HG03439 (cell line): ENCODE results near the gene KRT76.

Source experiments
- ATAC-seq: cut with Tn5 transposase; IDR thresholded peaks from one replicate; pipeline ENCODE4 v1.9.1; 2021; ENCODE audit warnings: mild to moderate bottlenecking, moderate library complexity; ENCODE audit not compliant: unreplicated experiment

Gene KRT76

DNA sequence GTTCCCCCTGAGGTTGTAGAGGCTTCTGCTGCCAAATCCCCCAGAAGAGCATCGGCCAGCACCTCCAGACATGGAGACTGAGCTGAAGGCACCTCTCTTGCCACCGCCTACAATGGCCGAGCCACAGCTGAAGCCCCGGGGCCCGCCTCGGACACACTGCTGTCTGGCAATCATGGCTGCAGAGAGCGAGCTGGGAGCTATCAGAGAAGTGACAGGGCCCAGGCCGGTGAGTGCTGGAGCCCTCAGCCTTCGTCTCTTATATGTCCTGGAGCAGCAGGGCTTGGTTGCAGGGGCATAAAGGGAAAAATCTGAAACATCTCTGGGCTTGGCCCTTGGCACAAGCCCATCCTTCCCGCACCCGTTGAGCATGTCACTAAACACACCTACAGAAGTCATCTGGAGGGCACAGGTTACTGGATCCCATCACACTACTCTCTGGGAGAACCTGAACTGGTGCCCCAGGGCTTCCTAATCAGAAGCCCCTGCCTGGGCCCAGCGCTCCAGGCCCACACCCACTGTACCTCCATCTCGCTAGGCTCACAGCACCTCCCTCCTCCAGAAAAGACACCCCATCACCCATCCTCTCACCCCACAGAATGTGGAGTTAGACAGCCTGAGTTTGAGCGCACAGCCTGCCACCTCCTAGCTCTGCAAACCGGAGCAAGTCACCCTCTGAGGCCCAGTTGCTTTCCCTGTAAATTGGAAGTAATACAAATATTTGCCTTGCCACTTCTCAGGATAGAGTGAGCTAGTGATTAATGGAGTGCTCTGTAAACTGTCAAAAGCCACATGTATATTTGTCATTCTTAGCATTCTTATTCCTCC, 37.0 kb upstream of the KRT76 start, which contains the start of gene KRT4:
Gene KRT4, minus strand, starts transcription at position 232 of the 825 bp plus-strand sequence. Its CDS starts 58 bp downstream, at position 174.
- ATAC-seq: no peak

DNA sequence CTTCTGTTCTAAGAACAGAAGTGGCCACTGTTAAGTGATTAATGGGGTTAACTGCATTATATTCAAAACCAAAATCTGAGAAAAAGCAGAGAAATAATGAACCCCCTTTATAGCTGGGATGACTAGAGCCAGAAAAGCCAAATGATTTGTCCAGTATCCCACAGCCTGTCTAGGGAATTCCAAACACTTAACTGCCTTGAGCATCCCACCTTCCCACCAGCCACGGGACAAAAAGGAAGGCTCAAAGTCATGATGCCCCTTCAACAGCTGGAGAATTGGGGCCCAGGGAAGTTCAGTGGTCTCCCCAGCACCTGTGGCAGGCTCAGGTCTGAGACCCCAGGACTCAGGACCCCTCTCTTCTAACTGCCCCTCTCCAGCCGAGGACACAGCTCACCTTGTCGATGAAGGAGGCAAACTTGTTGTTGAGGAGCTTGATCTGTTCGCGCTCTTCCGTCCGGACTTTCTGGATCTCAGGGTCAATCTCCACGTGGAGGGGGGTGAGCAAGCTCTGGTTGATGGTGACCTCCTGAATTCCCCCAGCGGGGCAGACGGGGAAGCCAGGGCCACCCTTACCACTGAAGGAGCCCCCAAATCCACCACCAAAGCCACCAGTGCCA, 36.2 kb upstream of the KRT76 start:
- no peak for ATAC-seq

DNA sequence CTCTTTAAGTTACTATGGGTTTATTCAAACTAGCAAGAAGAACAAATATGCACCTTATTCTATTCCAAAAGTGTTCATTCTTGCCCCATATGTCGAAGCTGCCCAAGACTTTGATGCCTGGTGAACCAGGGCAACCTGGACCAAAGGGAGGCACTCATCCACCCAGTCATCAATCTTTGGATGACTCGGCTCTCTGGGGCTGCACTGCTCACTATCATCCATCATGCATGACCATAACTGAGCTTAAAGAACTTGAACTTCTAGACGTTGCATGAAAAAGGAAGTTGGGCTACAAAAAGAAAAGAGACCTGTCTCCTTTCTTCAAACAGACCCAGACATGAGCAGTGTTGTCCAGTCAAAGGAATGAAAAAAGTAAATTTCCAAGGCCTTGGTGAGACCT, 35.6 kb upstream of the KRT76 start:
- ATAC-seq: no peak

DNA sequence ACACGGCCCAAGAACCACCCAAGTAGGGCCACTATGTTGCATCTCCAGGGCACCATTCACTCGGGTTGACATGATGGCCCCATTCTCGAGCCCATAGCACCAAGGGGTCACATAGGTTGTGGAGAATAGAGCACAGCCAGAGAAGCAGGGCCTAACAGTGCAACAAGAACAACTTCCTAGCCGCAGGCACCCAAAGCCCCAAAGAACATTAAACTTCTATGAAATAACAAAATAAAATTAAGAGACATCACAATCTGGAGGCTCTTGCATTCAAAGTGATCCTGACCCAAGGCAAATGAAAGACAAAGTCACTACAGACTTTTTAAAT, 34.9 kb upstream of the KRT76 start:
- no peak for ATAC-seq

DNA sequence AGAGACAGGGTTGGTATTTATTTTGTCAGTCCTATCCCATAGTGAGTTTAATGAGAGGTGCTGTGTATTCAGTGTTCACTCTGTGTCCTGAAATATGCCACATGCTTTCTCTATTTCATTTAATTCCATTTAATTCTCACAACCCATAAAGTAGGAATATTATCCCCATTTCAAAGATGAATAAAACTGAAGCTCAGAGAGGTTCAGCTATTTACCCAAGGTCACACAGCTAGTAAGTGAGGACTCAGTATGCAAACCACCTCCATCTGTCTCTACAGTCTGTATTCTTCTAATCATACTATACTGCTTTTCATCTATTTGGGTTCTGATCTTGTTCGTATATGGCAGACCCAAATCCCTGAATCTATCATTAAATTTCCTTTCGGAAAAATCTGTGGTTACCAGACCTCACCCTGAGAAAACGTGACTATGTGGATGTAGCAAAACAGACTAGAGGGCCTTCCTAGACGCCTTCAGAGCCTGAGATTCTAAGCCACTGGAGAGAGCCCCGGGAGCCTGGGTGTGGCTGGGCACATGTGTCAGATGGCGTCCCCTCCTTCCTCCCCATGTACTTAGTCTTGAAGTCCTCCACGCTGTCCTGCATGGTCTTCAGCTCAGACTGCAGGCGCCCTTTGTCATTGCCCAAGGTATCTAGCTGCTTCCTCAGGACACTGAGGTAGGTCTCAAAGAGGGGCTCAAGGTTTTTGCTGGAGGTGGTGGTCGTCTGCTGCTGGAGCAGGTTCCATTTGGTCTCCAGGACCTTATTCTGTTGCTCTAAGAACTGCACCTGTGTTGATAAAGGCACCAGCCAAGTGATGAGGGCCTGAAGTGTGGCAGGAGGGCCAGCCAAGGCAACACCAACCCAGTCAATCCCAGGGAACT, 34.3 kb upstream of the KRT76 start:
- no peak for ATAC-seq

DNA sequence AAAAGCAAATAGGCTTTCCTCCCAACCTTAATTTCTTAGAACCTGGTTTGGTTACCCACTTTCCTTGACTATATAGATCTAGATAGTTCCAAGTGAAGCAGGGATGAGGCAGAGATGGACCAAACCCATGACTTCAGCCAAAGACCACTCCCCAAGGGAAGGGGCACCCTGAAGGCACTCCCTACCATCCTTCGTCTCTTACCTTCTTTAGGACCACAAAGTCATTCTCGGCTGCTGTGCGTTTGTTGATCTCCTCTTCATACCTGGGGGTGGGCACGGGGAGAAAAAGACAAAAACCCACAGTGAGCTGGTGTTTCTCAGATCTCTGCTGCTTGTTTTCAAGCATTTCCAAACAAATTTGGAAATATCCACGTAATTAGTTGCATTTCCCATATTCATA, 33.4 kb upstream of the KRT76 start:
- no peak for ATAC-seq

DNA sequence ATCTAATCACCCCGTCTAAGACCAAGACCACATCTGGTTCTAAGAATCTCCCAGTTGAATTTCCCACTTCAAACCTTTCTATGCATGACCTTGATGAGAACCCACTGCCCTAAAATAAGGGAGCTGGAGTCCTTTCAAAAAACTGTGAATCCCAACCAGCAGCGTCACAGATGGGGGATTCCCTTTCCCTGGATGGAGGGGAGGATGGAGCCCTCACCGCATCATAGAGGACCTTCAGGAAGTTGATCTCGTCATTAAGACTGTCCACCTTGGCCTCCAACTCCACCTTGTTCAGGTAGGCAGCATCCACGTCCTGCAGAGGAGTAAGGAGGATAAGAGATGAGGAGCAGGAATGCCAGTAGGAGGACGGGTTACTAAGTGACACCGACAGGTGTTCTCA, 32.0 kb upstream of the KRT76 start:
- no peak for ATAC-seq

DNA sequence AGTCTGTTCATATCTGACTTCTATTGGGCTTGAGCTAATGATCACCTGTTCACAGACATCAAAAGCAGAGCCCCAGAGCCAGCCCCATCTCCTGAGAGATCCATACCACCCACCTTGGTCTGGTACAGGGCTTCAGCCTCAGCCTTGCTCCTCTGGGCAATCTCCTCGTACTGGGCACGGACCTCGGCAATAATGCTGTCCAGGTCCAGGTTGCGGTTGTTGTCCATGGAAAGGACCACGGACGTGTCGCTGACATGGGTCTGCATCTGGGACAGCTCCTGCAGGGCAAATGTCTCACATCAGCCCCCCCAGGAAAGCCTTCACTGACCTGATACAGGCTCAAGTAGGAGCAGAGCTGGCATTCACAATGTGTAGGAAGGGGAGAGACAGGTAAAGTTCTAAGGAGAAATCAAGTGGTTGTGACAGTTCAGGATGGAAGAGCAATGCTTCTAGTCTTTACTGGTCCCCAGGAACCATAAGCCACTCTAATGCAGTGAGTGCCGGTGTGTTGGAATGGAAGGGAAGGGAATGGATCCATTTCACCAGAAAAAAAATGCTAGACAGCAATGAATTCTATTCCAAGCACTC, 31.5 kb upstream of the KRT76 start:
- ATAC-seq: no peak

DNA sequence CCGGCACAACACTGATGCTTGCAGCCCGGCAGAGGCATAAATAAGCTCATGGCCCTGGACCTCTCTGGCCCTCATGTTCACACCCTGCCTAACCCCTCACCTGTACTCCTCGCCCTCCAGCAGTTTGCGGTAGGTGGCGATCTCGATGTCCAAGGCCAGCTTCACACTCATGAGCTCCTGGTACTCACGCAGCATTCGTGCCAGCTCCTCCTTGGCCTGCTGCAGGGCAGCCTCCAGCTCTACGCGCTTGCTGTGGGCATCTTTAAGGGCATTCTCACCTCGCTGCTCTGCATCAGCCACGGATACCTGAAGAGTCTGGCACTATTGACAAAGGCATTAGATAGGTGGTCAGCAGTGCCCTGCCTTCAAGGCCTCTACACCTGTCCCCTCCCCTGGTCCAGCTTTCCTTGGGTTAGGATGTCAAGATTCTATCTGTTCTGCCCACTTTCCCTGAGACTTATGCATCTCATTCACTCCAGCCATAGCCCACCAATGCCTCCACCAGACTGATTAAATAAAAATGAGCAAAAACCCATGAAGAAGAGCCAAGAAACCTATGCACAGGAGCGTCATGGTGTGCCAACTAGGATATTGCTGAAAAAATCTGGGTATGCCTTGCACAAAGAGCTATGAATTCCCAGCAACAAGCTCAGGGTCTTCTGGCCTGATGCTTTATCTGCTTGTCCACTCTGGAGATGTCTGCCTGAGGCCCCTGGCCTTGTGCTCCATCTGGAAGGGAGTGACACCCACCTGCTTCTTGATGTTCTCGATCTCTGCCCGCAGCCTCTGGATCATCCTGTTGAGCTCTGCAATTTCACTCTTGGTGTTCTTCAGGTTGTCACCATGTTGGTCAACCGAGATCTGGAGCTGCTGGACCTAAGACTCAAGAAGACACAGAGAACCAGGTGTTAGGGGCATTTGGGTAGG, 30.7 kb upstream of the KRT76 start:
- ATAC-seq: no peak

DNA sequence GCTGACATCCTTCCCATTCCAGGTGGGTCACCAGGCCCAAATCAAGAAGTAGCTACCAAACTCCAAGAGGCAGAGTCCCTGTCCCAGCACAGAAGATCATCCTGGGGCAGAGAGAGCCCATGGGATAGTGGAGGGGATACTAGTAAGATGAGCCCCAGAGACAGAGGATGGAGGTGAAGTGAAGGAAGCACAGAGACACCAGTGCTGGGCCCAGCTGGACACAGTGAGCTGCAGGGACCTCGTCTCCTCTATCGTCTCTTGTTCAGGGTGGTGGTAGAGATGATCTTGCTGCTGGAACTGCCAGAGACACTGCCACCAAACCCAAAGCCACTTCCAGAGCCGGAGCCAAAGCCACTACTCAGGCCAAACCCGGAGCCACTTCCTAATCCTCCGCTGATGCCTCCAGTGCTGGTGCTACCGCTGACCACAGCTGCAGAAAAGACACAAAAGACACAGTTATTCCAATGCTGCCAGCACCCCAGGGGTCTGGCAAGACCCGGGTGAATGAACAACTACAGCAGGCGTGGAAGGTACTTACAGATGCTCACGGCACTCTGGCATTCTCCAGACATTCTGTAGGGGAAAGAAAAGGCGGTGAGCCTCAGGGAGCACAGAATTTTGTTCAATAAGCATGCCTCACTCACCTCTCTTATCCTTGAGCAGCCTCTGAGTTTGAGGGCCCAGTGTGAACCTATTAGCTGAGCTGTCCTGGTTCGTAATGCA, 29.8 kb upstream of the KRT76 start:
- ATAC-seq: no peak

DNA sequence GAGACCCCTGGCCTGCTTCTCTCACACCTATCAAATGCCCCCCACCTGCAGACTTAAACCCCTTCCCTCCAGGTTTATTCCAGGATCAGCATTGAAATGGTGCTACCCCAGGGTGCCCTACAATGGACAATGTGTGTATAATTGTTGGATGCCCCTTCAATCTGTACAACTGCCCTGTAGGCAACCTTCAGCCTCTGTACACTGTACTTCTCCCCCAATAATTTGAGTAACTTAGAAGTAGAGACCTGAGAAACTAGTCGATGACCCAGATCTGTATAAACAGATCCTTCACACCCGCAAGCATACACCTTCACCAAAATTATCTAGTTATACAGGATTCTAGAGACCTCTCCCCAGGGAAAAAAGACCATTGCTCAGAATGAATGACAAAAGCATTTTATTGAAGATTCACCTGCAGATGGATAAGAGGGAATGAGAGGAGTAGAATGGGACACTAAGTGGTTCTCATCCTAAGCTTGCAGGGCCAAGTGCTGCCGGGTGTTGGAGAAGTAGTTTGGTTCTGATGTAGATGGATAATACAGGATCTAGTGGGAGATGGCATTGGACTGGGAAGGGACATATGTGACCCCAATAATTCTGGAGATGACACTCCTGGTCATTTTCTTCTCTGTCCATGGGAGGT, 29.1 kb upstream of the KRT76 start:
- ATAC-seq: no peak

DNA sequence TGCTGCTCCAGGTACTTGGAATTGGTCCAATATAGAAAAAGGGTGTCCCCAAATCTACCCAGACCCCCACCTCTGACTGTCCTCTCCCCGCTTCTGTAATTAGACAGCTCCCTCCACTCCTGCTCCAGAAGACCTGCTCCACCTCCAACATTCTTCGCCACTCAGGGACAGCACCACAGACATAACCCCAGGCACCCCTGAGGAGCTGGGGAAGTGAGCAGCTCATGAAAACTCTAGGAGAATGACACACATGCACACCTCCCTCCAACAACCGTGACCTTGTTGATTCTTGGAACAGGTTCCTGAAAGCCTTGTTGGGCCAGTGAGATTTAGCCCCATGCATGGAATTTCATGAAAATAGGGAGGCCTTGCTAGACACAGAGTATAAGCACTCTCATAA, 28.6 kb upstream of the KRT76 start:
- no peak for ATAC-seq

DNA sequence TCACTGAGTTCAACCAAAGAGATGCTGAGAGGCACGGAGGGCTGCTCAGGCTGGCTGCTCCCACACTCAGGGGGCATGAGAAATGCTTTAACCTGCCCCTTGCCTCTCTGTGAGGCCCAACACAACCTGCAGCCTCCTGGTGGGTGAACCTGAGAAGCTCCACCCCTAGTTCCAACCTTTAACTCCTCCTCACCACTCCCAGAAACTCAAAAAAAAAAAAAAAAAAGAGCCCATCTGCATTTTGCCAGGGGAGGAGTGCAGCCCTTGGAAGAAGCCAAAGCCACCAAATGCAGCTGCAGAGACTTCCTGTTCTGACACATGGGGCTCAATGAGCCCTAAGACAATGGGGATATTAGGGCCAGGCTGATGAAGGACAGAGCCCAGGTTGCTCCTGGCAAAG, 27.9 kb upstream of the KRT76 start:
- no peak for ATAC-seq

DNA sequence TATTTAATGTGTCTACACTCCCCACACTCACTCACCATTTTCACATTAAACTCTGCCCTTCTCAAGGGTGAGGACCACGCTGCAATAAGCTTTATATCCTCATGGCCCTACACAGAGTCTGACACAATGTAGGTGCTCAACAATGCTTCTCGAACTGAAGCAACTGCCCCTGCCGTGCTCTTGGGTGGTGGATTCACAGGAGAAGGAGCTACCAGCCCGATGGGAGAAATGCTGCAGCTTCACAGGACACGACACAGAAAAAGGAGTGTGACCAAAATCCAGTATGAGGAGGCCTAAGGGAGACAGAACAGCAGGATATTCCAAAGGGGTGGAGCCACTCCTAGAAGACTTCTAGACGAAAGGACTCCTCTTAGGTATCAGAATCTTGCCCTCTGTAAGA, 25.3 kb upstream of the KRT76 start:
- no peak for ATAC-seq

DNA sequence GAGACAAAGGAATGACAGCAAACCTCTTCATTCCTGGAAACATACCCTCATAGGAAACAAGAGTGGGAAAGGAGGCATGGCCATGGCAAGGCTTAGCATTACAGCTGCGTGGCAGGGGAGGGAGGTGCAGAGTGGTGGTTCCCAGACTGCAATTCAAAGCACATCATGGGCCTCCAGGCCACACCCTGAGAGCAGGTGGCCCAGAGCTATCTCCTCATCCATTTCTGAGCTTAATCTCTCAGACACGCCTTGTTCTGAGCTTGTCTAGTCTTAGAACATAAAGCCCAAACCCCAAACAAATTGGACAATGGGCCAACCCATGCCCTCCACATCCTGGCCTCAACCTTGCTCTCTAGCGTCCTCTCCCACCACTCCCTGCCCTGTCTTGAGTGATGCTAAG, 24.6 kb upstream of the KRT76 start:
- no peak for ATAC-seq

DNA sequence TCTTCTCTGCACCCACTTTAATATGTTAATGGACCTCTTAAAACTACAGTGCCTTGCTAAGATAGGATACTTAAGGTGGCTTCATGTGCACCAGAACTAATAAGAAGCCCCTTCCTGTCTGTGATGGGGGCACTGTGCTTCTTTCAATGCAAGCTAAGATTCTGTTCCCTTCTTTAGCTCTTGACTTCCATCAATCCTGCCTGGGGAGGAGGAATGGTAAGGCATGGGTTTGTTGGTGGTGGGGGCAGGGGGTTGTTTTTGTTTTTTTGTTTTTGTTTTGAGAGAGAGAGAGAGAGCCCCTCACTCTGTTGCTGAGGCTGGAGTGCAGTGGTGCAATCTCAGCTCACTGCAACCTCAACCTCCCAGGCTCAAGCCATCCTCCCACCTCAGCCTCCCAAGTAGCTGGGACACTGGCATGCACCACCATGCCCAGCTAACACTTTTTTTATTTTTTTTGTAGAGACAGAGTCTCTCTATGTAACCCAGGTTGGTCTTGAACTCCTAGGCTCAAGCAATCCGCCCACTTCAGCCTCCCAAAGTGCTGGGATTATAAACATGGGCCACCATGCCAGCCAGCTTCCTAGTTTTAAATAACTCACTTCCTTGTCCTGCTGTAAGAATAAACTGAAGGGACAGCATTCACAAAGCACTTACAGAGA, 23.2 kb upstream of the KRT76 start:
- no peak for ATAC-seq

DNA sequence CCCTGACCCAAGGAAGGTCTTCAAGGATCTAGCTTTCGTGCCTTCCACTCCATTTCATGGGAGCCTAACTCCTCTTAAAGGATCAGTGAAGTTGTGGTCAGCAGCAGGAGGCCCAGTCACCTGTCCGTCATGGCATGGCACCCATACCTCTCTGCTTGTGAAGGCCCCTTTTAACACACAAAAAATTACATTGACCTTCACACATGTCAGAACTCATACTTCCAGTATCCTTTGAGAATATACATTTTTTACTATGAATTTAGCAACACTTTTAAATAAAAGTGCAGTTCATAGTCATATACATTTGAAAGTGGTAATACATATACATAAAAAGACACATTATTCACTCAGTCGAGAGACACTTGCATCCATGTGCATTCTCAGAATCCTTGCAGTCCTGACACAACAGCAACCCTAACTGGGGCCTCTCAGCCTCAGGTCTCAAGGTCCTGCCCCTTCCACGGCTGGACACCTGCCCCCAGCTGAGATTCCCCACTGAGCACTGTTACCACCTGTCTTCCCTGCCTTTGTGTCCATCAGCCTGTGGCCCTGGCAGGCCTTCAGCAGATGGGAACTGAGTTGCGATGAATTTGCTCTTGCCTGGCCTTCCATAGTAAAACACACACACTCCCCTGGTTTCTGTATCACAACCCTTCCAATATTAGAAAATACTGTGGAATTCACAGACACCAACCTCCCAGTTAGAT, 22.5 kb upstream of the KRT76 start:
- no peak for ATAC-seq
